ENCODE results near the gene HEATR5B.

GRCh38 chr2:36963106-36963505 lies 121.1 kb downstream of the HEATR5B start:
- no peak for TF ChIP-seq EZH2 (IDR thresholded peaks at IDR 0.05; ENCODE audit: low read length)
- TF ChIP-seq, protein P1, sequence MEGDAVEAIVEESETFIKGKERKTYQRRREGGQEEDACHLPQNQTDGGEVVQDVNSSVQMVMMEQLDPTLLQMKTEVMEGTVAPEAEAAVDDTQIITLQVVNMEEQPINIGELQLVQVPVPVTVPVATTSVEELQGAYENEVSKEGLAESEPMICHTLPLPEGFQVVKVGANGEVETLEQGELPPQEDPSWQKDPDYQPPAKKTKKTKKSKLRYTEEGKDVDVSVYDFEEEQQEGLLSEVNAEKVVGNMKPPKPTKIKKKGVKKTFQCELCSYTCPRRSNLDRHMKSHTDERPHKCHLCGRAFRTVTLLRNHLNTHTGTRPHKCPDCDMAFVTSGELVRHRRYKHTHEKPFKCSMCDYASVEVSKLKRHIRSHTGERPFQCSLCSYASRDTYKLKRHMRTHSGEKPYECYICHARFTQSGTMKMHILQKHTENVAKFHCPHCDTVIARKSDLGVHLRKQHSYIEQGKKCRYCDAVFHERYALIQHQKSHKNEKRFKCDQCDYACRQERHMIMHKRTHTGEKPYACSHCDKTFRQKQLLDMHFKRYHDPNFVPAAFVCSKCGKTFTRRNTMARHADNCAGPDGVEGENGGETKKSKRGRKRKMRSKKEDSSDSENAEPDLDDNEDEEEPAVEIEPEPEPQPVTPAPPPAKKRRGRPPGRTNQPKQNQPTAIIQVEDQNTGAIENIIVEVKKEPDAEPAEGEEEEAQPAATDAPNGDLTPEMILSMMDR (optimal IDR thresholded peaks at IDR 0.05 in 1 of 3, IDR thresholded peaks at IDR 0.05 in 1 of 3, conservative IDR thresholded peaks at IDR 0.05 in 1 of 3; ENCODE audit: extremely low read depth in 1 of 3, insufficient read depth in 2 of 3, low read length in 3 of 3), result no peak
